Activated T-cell treated with anti-CD3 and anti-CD28 coated beads, Interleukin-2, amount 50 U/mL, for 4 hours (primary cell): ENCODE measurements around the gene TMEM242. TPM values are rescaled to one million over a fixed set of nuclear protein-coding genes. Genes with fewer than 3 reads are reported as not detected.
A peak's percentile ranks its signal among the peaks of the same experiment; 100 is the strongest.

Experiments
- ATAC-seq, 2 donors: fragments of 200-7000 bp; cut with Tn5 transposase; one replicate each; pipeline ENCODE4 v1.10.0; 2021
- DNase-seq: peaks from one replicate; pipeline ENCODE4 v3.0.0-alpha.2; 2020
- H3K27me3 Mint-ChIP-seq: one replicate; pipeline ENCODE4 v1.8.0; 2021; ENCODE audit warnings: low read depth, mixed read lengths
- H3K36me3 Mint-ChIP-seq: one replicate; pipeline ENCODE4 v1.8.0; 2022; ENCODE audit warnings: mixed read lengths; ENCODE audit not compliant: insufficient read depth
- H3K4me1 Mint-ChIP-seq: one replicate; pipeline ENCODE4 v1.8.0; 2021; ENCODE audit warnings: low read depth, mixed read lengths
- H3K4me3 Mint-ChIP-seq: one replicate; pipeline ENCODE4 v1.8.0; 2021; ENCODE audit warnings: mild to moderate bottlenecking, moderate library complexity, mixed read lengths
- H3K9me3 Mint-ChIP-seq: one replicate; pipeline ENCODE4 v1.8.0; 2021; ENCODE audit warnings: mixed read lengths
- total RNA-seq, 3 donors: library from RNA; stranded (reverse); gene quantifications; one replicate each; pipeline ENCODE4 v1.2.1, GENCODE V29; 2021

TMEM242 gene
- total RNA-seq, 3 donors from 2014 or later: 10.0 to 12.8 (median 10.1) TPM

GRCh38 chr6:157274471-157275226 lies 48.7 kb downstream of the TMEM242 start:
- H3K4me3 Mint-ChIP-seq: peak overlapping the region; percentile 83
- DNase-seq (peak; percentile 78), ATAC-seq (peak; percentile 96 to 97)
- H3K4me1 Mint-ChIP-seq: peaks cover 5% of the 10 kb centered on the region
- no peaks in the 10 kb centered on the region for H3K36me3 Mint-ChIP-seq
- peaks cover 10% of the 10 kb centered on the region for H3K9me3 Mint-ChIP-seq
- no peaks in the 10 kb centered on the region for H3K27me3 Mint-ChIP-seq

DNA sequence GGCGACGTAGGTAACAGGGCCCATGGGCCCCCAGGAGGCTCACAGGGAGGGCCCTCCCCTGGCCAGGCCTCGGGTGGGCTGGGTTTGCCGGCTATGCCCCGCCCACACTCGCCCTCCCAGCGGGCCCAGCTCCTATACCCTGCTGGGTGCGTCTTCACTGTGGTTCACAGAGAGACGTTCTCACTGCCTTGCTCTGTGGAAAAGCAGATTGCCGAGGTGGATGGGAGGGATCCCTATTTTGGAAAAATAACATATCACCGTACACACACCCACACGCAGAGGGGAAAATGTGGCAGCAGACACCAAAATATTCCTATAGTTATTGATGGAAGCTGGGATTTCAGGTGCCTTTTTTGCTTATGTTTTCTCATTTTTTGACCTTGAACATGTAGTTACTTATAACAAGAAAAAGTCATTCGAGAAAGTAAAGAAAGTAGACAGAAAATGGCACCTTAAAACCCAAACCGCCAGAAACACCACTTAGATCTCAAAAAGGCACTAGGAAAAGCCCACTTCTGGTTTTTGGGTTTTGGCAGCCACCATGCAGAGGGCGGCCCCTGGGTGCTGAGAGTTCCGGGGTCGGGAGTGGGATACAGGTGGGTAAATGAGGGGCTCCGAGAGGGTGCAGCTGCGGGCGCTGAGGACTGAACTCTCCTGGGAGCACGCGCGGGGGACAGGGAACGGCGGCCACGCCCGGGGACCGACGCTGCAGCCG lies 49.4 kb downstream of the TMEM242 start:
- peak; percentile 69 for DNase-seq
- Mint-ChIP-seq H3K36me3 (no peaks in the 10 kb centered on the region), H3K9me3 (peaks cover 10% of the 10 kb centered on the region), H3K27me3 (no peaks in the 10 kb centered on the region), H3K4me3 (peak overlapping the region; percentile 83), H3K4me1 (peaks cover 5% of the 10 kb centered on the region)
- ATAC-seq: peak; percentile 41 to 45

- ATAC-seq: no peak
- Mint-ChIP-seq H3K4me3 (peak overlapping the region; percentile 83), H3K4me1 (peaks cover 5% of the 10 kb centered on the region), H3K36me3 (no peaks in the 10 kb centered on the region), H3K27me3 (no peaks in the 10 kb centered on the region), H3K9me3 (peaks cover 10% of the 10 kb centered on the region)
- peak; percentile 15 for DNase-seq
Observed at GRCh38 chr6:157272866-157273755, 50.2 kb downstream of the TMEM242 start.

GRCh38 chr6:157272372-157272771 lies 50.9 kb downstream of the TMEM242 start:
- Mint-ChIP-seq H3K9me3 (peaks cover 10% of the 10 kb centered on the region), H3K36me3 (no peaks in the 10 kb centered on the region), H3K4me1 (peaks cover 5% of the 10 kb centered on the region), H3K27me3 (no peaks in the 10 kb centered on the region), H3K4me3 (no peak overlapping the region)
- no peak for DNase-seq
- ATAC-seq: no peak

DNA sequence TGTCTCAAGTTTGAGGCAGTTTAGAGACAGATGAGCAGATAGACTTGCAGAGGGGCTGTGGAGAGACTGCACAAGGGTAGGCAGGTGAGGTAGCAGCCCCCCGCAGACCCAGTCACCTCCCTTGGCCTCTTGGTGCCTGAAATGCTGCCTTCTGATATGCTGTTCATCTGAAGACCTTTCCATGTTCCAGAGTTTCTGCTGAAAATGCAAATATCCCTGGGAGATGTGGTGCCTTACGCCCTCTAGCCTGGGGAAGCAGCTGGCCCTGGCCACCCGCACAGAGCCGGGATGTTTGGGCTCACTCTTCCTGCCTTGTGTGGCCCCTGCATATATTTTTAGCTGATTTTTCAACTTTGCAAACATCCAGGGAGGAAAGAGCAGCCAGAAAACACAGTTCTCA lies 51.4 kb downstream of the TMEM242 start:
- Mint-ChIP-seq H3K9me3 (peaks cover 10% of the 10 kb centered on the region), H3K4me3 (no peak overlapping the region), H3K4me1 (peaks cover 5% of the 10 kb centered on the region), H3K27me3 (no peaks in the 10 kb centered on the region), H3K36me3 (no peaks in the 10 kb centered on the region)
- ATAC-seq: no peak
- no peak for DNase-seq

GRCh38 chr6:157271441-157271840 lies 51.9 kb downstream of the TMEM242 start:
- Mint-ChIP-seq H3K36me3 (no peaks in the 10 kb centered on the region), H3K4me3 (no peak overlapping the region)
- ATAC-seq: no peak

GRCh38 chr6:157270916-157271315 lies 52.4 kb downstream of the TMEM242 start:
- H3K4me3 Mint-ChIP-seq: no peak overlapping the region
- H3K36me3 Mint-ChIP-seq: no peaks in the 10 kb centered on the region
- peaks cover 10% of the 10 kb centered on the region for H3K9me3 Mint-ChIP-seq

More at GRCh38 chr6:157271441-157271840, 51.9 kb downstream of the TMEM242 start:
- Mint-ChIP-seq H3K27me3 (no peaks in the 10 kb centered on the region), H3K4me1 (peaks cover 5% of the 10 kb centered on the region), H3K9me3 (peaks cover 10% of the 10 kb centered on the region)
- DNase-seq: no peak

DNA sequence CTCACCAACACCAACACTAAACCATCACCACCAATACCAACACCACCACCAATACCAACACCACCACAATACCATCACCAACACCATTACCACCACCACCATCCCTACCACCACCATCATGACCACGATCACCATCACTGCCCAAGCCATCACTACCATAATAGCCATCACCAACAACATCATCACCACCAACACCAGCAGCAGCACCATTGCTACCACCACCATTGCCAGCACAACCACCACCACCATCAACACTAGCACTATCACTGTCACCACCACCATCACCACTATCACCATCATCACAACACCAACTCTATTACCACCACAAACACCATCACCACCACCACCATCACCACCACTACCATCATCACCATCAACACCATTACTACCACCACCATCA lies 53.0 kb downstream of the TMEM242 start:
- Mint-ChIP-seq H3K27me3 (no peaks in the 10 kb centered on the region), H3K4me1 (peaks cover 5% of the 10 kb centered on the region), H3K9me3 (peaks cover 10% of the 10 kb centered on the region), H3K4me3 (no peak overlapping the region), H3K36me3 (no peaks in the 10 kb centered on the region)
- DNase-seq: no peak
- no peak for ATAC-seq

More at GRCh38 chr6:157270916-157271315, 52.4 kb downstream of the TMEM242 start:
- DNase-seq: no peak
- Mint-ChIP-seq H3K27me3 (no peaks in the 10 kb centered on the region), H3K4me1 (peaks cover 5% of the 10 kb centered on the region)
- no peak for ATAC-seq

- Mint-ChIP-seq H3K36me3 (no peaks in the 10 kb centered on the region), H3K4me3 (no peak overlapping the region), H3K4me1 (peaks cover 5% of the 10 kb centered on the region), H3K9me3 (peaks cover 10% of the 10 kb centered on the region), H3K27me3 (no peaks in the 10 kb centered on the region)
- DNase-seq: no peak
- ATAC-seq: no peak
Observed at GRCh38 chr6:157269261-157269794, 54.0 kb downstream of the TMEM242 start.

DNA sequence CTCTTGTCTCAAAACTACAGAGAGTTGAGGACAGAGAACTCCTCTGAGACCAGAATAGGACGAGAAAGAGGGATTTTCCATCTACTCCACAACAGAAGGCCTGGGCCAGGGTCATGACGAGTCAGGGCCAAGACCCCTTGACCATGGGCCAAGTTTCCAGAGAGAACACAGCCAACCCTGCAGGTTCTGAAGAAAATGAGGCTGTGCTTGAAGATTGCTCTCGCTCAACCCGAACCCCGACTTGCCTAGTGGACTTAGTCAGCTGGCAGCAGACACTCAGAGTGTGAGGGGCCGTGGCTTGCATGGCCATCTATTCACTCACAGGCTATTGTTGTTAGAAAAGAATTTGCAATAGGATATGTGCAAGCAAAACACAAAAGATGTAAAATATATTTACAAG lies 54.5 kb downstream of the TMEM242 start:
- no peaks in the 10 kb centered on the region for H3K27me3 Mint-ChIP-seq
- H3K4me3 Mint-ChIP-seq: no peak overlapping the region
- peaks cover 10% of the 10 kb centered on the region for H3K9me3 Mint-ChIP-seq
- DNase-seq: no peak
- H3K4me1 Mint-ChIP-seq: peaks cover 4% of the 10 kb centered on the region
- no peak for ATAC-seq
- H3K36me3 Mint-ChIP-seq: no peaks in the 10 kb centered on the region

DNA sequence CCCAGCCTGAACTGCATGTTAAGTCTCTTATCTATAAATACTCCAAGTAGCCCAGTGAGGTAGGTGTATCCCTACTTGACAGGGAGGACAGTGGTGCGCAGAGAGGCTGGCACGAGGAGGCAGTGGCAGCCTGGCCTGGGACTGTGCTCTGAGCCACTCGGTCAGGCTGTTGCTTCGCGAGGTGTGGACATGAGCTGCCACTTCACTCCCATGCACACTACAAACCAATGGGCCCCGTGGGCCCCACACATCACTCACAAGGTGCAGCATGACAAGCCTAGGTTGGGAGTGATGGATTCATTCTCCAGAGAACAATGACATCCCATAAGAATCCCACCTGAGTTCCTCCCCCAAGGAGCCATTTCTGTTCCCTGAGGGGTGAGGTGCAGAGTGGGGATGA lies 54.9 kb downstream of the TMEM242 start:
- DNase-seq (no peak), ATAC-seq (no peak)
- Mint-ChIP-seq H3K36me3 (no peaks in the 10 kb centered on the region), H3K9me3 (peaks cover 10% of the 10 kb centered on the region), H3K27me3 (no peaks in the 10 kb centered on the region), H3K4me3 (no peak overlapping the region), H3K4me1 (peaks cover under 1% of the 10 kb centered on the region)

- Mint-ChIP-seq H3K9me3 (peaks cover 10% of the 10 kb centered on the region), H3K36me3 (no peaks in the 10 kb centered on the region), H3K4me3 (no peak overlapping the region), H3K27me3 (no peaks in the 10 kb centered on the region), H3K4me1 (no peaks in the 10 kb centered on the region)
- ATAC-seq (no peak), DNase-seq (no peak)
Observed at GRCh38 chr6:157267654-157268053, 55.7 kb downstream of the TMEM242 start.

- DNase-seq (no peak), ATAC-seq (no peak)
- no peak overlapping the region for H3K4me3 Mint-ChIP-seq
- H3K9me3 Mint-ChIP-seq: peaks cover 10% of the 10 kb centered on the region
- no peaks in the 10 kb centered on the region for H3K36me3 Mint-ChIP-seq
- no peaks in the 10 kb centered on the region for H3K27me3 Mint-ChIP-seq
- no peaks in the 10 kb centered on the region for H3K4me1 Mint-ChIP-seq
Observed at GRCh38 chr6:157267109-157267611, 56.2 kb downstream of the TMEM242 start.
